ENCODE results near the gene EFNA1.

- TF ChIP-seq EZH2 (IDR thresholded peaks at IDR 0.05; ENCODE audit: borderline replicate concordance, low read length): no peak
- TF ChIP-seq, protein P1, sequence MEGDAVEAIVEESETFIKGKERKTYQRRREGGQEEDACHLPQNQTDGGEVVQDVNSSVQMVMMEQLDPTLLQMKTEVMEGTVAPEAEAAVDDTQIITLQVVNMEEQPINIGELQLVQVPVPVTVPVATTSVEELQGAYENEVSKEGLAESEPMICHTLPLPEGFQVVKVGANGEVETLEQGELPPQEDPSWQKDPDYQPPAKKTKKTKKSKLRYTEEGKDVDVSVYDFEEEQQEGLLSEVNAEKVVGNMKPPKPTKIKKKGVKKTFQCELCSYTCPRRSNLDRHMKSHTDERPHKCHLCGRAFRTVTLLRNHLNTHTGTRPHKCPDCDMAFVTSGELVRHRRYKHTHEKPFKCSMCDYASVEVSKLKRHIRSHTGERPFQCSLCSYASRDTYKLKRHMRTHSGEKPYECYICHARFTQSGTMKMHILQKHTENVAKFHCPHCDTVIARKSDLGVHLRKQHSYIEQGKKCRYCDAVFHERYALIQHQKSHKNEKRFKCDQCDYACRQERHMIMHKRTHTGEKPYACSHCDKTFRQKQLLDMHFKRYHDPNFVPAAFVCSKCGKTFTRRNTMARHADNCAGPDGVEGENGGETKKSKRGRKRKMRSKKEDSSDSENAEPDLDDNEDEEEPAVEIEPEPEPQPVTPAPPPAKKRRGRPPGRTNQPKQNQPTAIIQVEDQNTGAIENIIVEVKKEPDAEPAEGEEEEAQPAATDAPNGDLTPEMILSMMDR (IDR thresholded peaks at IDR 0.05; ENCODE audit: low read length): no peak
Measured at GRCh38 chr1:155125511-155125945, 2.1 kb upstream of the EFNA1 start.
